Thoracic aorta (tissue), 2 donors: ENCODE results near the gene SLC28A3. TPM values are rescaled to one million over a fixed set of nuclear protein-coding genes. Genes with fewer than 3 reads are reported as not detected.

Experiments
- ATAC-seq: fragments of 150-250 bp; one replicate; pipeline ENCODE4 v1.8.0; 2017; ENCODE audit warnings: low read depth; ENCODE audit not compliant: insufficient number of reproducible peaks, low FRiP score
- DNase-seq: peaks from one replicate; pipeline ENCODE4 v3.0.0-alpha.2; 2020; ENCODE audit warnings: low spot score
- H3K27ac ChIP-seq, 2 donors: fragments of 200-600 bp; sonication (generic); 1 replicate in 1 of 2; 2 replicates in 1 of 2; pipeline ENCODE4 v1.5.1; 2016; ENCODE audit warnings: mild to moderate bottlenecking in 2 of 2, moderate library complexity in 2 of 2
- H3K27me3 ChIP-seq: fragments of 200-600 bp; sonication (generic); replicated peaks from 2 replicates; pipeline ENCODE4 v1.6.0; 2016; ENCODE audit warnings: mild to moderate bottlenecking; ENCODE audit not compliant: insufficient read depth
- H3K36me3 ChIP-seq: fragments of 200-600 bp; sonication (generic); one replicate; pipeline ENCODE4 v1.5.1; 2016
- H3K4me1 ChIP-seq, 2 donors: fragments of 200-600 bp; sonication (generic); 1 replicate in 1 of 2; 2 replicates in 1 of 2; pipeline versions ENCODE4 v1.5.1 to v1.6.0; 2016; ENCODE audit warnings: low read depth in 2 of 2, mild to moderate bottlenecking in 1 of 2; ENCODE audit not compliant: control insufficient read depth in 1 of 2
- H3K4me3 ChIP-seq: fragments of 200-600 bp; sonication (generic); 2 replicates; pipeline ENCODE4 v1.5.1; 2016; ENCODE audit warnings: mild to moderate bottlenecking
- H3K9me3 ChIP-seq: fragments of 200-600 bp; sonication (generic); 2 replicates; pipeline ENCODE4 v1.5.1; 2016
- CTCF ChIP-seq: fragments of 200-600 bp; sonication (generic); IDR thresholded peaks from one replicate; pipeline ENCODE4 v1.5.1; 2019; ENCODE audit warnings: antibody characterized with exemption
- total RNA-seq, 2 donors: library from RNA; depleted of rRNA; stranded (reverse); fragments of >200 nt; gene quantifications; one replicate each; pipeline versions ENCODE4 v1.1.0 to v1.2.3, GENCODE V29; 2016

Gene SLC28A3
- total RNA-seq, 2 donors from 2014 or later, result 0.21 TPM; not detected in 1

DNA sequence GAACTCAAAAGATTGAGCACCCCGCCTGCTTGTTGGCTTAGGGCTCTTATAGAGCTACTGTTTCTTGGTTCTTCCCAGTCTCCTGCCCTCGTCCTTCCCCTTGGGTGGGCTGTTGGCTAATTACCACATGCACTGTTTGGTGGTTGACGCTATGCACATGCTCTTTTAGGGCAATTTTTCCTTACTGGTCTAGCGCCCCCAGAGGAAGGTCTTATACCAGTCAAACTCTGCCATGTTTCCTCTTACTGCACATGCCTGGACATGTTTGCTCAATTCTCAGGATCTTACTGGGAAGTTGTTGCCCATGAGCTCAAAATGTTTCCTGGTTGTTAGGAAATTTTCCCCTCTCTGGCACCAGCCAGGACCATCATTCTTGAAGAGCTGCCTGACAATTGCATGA is 101.9 kb downstream of the SLC28A3 start:
- no peak for ATAC-seq
- TF ChIP-seq CTCF, result no peak
- no peaks in the 10 kb centered on the region for H3K9me3 ChIP-seq
- H3K27me3 ChIP-seq, result no peaks in the 10 kb centered on the region
- no peaks in the 10 kb centered on the region for H3K36me3 ChIP-seq
- no peak for DNase-seq
- H3K4me3 ChIP-seq, result no peak overlapping the region
- no peaks in the 10 kb centered on the region for H3K4me1 ChIP-seq
- no peak overlapping the region for H3K27ac ChIP-seq

DNA sequence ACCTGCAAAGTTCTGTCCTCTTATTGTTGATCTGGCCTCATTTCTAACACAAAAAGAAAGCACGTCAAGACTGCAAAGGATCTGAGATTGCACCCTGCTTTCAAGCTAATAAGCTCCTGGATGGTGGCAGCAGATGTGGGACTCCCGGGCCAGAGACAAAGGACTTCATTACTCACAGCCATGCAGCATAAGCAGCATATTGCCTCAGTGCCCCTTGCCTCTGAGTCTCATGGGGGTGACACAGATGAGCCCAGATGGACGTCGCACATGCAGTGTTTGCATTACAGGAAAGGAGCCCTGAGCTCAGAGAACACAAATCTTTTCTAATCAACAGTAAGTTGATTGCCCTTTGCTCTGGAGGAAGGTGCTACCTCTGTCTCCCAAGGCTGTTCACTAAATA is 105.0 kb downstream of the SLC28A3 start:
- no peaks in the 10 kb centered on the region for H3K27me3 ChIP-seq
- no peak for TF ChIP-seq CTCF
- H3K4me3 ChIP-seq, result no peak overlapping the region
- H3K9me3 ChIP-seq, result no peaks in the 10 kb centered on the region
- no peaks in the 10 kb centered on the region for H3K4me1 ChIP-seq
- DNase-seq (no peak), ATAC-seq (no peak)
- H3K36me3 ChIP-seq, result no peaks in the 10 kb centered on the region
- H3K27ac ChIP-seq, result no peak overlapping the region

- no peaks in the 10 kb centered on the region for H3K36me3 ChIP-seq
- no peak for TF ChIP-seq CTCF
- no peak for ATAC-seq
Measured at GRCh38 chr9:84230355-84231145, 110.0 kb downstream of the SLC28A3 start.

DNA sequence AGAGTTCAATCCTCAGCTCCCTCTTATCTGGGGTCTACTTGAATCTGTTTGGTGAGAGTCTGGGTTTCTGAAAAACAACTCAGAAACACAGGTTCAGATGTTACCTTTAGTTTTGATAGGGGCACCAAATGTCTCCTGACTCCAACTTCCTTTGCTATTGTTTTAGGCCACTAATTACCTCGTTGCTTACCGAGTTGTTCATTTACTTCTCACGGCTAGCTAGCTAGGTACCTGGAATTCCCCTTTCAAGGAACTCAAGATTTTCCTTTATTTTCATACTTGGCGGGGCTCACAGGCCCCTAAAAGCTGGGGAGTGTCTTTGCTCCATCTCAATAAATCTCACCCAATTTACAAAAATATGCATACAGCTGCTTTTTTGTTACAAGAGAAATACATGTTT is 111.4 kb downstream of the SLC28A3 start:
- ATAC-seq, result no peak
- no peaks in the 10 kb centered on the region for H3K9me3 ChIP-seq
- H3K27ac ChIP-seq, result no peak overlapping the region
- H3K4me1 ChIP-seq, result no peaks in the 10 kb centered on the region
- H3K4me3 ChIP-seq, result no peak overlapping the region
- H3K36me3 ChIP-seq, result no peaks in the 10 kb centered on the region
- DNase-seq, result no peak
- H3K27me3 ChIP-seq, result no peaks in the 10 kb centered on the region
- TF ChIP-seq CTCF, result no peak

More at GRCh38 chr9:84230355-84231145, 110.0 kb downstream of the SLC28A3 start:
- no peak overlapping the region for H3K4me3 ChIP-seq
- H3K9me3 ChIP-seq, result no peaks in the 10 kb centered on the region
- H3K4me1 ChIP-seq, result no peaks in the 10 kb centered on the region
- no peaks in the 10 kb centered on the region for H3K27me3 ChIP-seq
- H3K27ac ChIP-seq, result no peak overlapping the region
- DNase-seq, result no peak

DNA sequence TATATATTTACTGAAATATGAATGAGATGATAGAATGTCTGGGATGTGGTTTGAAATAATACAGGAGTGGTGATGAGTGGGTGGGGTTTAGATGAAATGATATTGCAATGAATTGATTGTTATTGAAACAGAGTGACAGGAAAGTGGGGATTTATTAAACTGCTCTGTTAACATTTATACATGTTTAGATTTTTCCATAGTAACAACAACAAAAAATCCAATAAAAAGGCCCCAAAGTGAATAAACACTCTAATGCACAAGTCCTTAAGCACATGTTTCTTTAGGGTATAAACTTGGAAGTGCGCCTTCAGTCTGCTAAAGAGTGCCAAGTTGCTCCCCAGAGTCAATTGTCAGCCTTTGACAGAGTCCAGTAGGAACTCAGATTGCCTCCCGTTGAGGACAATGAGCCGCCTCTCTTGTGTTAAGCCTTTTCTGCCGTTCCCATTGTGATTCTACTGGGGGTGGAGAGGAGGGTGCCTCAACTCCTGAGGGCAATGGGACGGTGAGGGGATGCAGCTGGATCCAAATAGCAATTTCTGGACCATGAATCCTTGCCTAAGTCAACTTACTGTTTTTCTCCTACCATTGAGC is 112.3 kb downstream of the SLC28A3 start:
- TF ChIP-seq CTCF, result no peak
- Histone ChIP-seq H3K27ac (no peak overlapping the region), H3K4me1 (no peaks in the 10 kb centered on the region), H3K27me3 (no peaks in the 10 kb centered on the region), H3K9me3 (no peaks in the 10 kb centered on the region), H3K4me3 (no peak overlapping the region), H3K36me3 (no peaks in the 10 kb centered on the region)
- ATAC-seq (no peak), DNase-seq (no peak)
